Caco-2 (cell line): Measurements from ENCODE around the gene SFXN2. TPM values are rescaled to one million over a fixed set of nuclear protein-coding genes. Genes with fewer than 3 reads are reported as not detected.

Experiments
- BruUV-seq: library from RNA; stranded (reverse); fragments of 400-500 nt; replicated peaks from 2 replicates; lab custom pipeline; 2021; lab: Mats Ljungman, UMichigan
- CTCF ChIA-PET: fragments of 300-600 bp; sonication (Branson Sonifier 250); formaldehyde crosslinking; loops from one replicate; lab custom pipeline; 2022; ENCODE audit warnings: antibody characterized with exemption; lab: Charles Lee
- POLR2A ChIA-PET: fragments of 300-600 bp; sonication (Branson Sonifier 250); formaldehyde crosslinking; loops from one replicate; lab custom pipeline; 2022; ENCODE audit warnings: antibody characterized with exemption; lab: Charles Lee
- DNase-seq, 2 experiments: peaks; one replicate each; pipeline versions ENCODE4 v3.0.0 to v3.0.0-alpha.2; 2020 to 2022
- H3K27me3 ChIP-seq: replicated peaks from 2 replicates; pipeline ENCODE4 v1.6.0; 2011; ENCODE audit warnings: low read length; ENCODE audit not compliant: control insufficient read depth, insufficient read depth
- H3K36me3 ChIP-seq: 2 replicates; pipeline ENCODE4 v1.5.1; 2011; ENCODE audit warnings: low read length; ENCODE audit not compliant: control insufficient read depth, insufficient read depth
- H3K4me1 ChIP-seq: fragments of 250-450 bp; sonication (Bioruptor Pico); 2 replicates; pipeline ENCODE4 v1.5.1; 2020; ENCODE audit warnings: mild to moderate bottlenecking
- H3K4me3 ChIP-seq: 2 replicates; pipeline ENCODE4 v1.5.1; 2011; ENCODE audit warnings: low read depth, mild to moderate bottlenecking, control low read depth, low read length
- H3K9me3 ChIP-seq: fragments of 250-450 bp; sonication (Bioruptor Pico); 2 replicates; pipeline ENCODE4 v1.5.1; 2020; ENCODE audit warnings: mild to moderate bottlenecking, moderate library complexity
- H3K27ac Mint-ChIP-seq: one replicate; pipeline ENCODE4 v1.8.0; 2022; ENCODE audit warnings: mixed read lengths; ENCODE audit not compliant: unreplicated experiment
- H3K27me3 Mint-ChIP-seq: one replicate; pipeline ENCODE4 v1.8.0; 2022; ENCODE audit warnings: mixed read lengths; ENCODE audit not compliant: insufficient read depth, unreplicated experiment
- H3K36me3 Mint-ChIP-seq: one replicate; pipeline ENCODE4 v1.8.0; 2022; ENCODE audit warnings: mild to moderate bottlenecking, mixed read lengths; ENCODE audit not compliant: insufficient read depth, unreplicated experiment
- H3K4me1 Mint-ChIP-seq: one replicate; pipeline ENCODE4 v1.8.0; 2022; ENCODE audit warnings: low read depth, mixed read lengths; ENCODE audit not compliant: unreplicated experiment
- H3K4me3 Mint-ChIP-seq: one replicate; pipeline ENCODE4 v1.8.0; 2022; ENCODE audit warnings: mild to moderate bottlenecking, moderate library complexity, mixed read lengths; ENCODE audit not compliant: unreplicated experiment
- H3K9me3 Mint-ChIP-seq: one replicate; pipeline ENCODE4 v1.8.0; 2022; ENCODE audit warnings: mixed read lengths; ENCODE audit not compliant: unreplicated experiment
- intact Hi-C: fragments of 100-400 bp; cut with micrococcal nuclease; formaldehyde crosslinking; loops from one replicate; pipeline ENCODE4 v1.10.0; 2022; ENCODE audit not compliant: unreplicated experiment
- total RNA-seq: library from RNA; stranded (reverse); gene quantifications from 2 replicates; pipeline ENCODE4 v1.2.3, GENCODE V29; 2022
- TF ChIP-seq, protein P1 (sequence below), 2 experiments: fragments of 200-600 bp in 1 of 2; IDR thresholded peaks; 1 replicate in 1 of 2; 2 replicates in 1 of 2; pipeline versions ENCODE4 v1.5.1 to v1.8.0; 2011 to 2022; ENCODE audit warnings: antibody characterized with exemption in 1 of 2, control low read depth in 1 of 2, inconsistent platforms in 1 of 2, low read depth in 1 of 2, low read length in 1 of 2, mild to moderate bottlenecking in 1 of 2, moderate library complexity in 1 of 2; ENCODE audit not compliant: insufficient read depth in 1 of 2, severe bottlenecking in 1 of 2, unreplicated experiment in 1 of 2

The SFXN2 gene
- total RNA-seq, 1 experiment from 2014 or later: 40.0 TPM

GRCh38 chr10:102759497-102760210, 45.2 kb downstream of the SFXN2 start:
- BruUV-seq: no TSS peak
- CTCF ChIA-PET: interaction anchor here (0.6 kb wide), 1 partner anchor 46 kb away, joined by 3 read pairs; the partner anchor contains the start of gene ARL3
- intact Hi-C loops: no loop called here
- H3K9me3 Mint-ChIP-seq: no peaks in the 10 kb centered on the region
- H3K36me3 ChIP-seq: no peaks in the 10 kb centered on the region
- H3K27me3 ChIP-seq: no peaks in the 10 kb centered on the region
- DNase-seq: no peak
- H3K4me1 ChIP-seq: peaks cover 34% of the 10 kb centered on the region
- H3K4me3 Mint-ChIP-seq: no peak overlapping the region
- TF ChIP-seq, protein P1, sequence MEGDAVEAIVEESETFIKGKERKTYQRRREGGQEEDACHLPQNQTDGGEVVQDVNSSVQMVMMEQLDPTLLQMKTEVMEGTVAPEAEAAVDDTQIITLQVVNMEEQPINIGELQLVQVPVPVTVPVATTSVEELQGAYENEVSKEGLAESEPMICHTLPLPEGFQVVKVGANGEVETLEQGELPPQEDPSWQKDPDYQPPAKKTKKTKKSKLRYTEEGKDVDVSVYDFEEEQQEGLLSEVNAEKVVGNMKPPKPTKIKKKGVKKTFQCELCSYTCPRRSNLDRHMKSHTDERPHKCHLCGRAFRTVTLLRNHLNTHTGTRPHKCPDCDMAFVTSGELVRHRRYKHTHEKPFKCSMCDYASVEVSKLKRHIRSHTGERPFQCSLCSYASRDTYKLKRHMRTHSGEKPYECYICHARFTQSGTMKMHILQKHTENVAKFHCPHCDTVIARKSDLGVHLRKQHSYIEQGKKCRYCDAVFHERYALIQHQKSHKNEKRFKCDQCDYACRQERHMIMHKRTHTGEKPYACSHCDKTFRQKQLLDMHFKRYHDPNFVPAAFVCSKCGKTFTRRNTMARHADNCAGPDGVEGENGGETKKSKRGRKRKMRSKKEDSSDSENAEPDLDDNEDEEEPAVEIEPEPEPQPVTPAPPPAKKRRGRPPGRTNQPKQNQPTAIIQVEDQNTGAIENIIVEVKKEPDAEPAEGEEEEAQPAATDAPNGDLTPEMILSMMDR (IDR thresholded peaks at IDR 0.05; ENCODE audit: insufficient read depth in 1 of 2, low read depth in 1 of 2, low read length in 1 of 2, severe bottlenecking in 1 of 2, unreplicated experiment in 1 of 2): no peak
- H3K27ac Mint-ChIP-seq: no peak overlapping the region
- peaks cover 14% of the 10 kb centered on the region for H3K4me1 Mint-ChIP-seq
- H3K27me3 Mint-ChIP-seq: no peaks in the 10 kb centered on the region
- H3K9me3 ChIP-seq: no peaks in the 10 kb centered on the region; the same call in 1 of the 2 replicates
- POLR2A ChIA-PET: no interaction called here
- H3K4me3 ChIP-seq: no peak overlapping the region
- H3K36me3 Mint-ChIP-seq: peaks cover 16% of the 10 kb centered on the region

DNA sequence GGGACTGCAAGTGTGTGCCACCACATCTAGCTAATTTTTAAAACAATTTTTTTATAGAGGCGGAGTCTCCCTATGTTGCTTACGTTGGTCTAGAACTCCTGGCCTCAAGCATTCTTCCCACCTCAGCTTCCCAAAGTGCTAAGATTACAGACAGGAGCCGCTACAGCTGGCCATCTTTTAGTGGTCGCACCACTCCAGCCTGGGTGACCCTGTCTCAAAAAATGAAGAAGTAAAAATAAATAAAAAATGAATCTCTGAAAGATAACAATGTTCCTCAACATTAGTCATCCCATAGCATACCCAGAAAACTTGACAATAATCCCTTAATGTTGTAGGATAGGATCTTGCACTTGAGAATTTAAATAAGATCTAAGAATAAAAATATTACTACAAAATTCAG, 47.5 kb downstream of the SFXN2 start:
- Mint-ChIP-seq H3K27me3 (no peaks in the 10 kb centered on the region), H3K4me1 (peaks cover 26% of the 10 kb centered on the region), H3K4me3 (no peak overlapping the region), H3K27ac (peak overlapping the region; percentile 81), H3K9me3 (no peaks in the 10 kb centered on the region), H3K36me3 (peaks cover 10% of the 10 kb centered on the region)
- intact Hi-C loops: loop anchor here (2.0 kb wide), 1 partner anchor 15 kb away; no protein-coding TSS in a partner anchor
- no peak overlapping the region for H3K4me3 ChIP-seq
- no peaks in the 10 kb centered on the region for H3K27me3 ChIP-seq
- H3K9me3 ChIP-seq: no peaks in the 10 kb centered on the region; the same call in 1 of the 2 replicates
- ChIA-PET POLR2A (no interaction called here), CTCF (no interaction called here)
- H3K4me1 ChIP-seq: peaks cover 48% of the 10 kb centered on the region
- H3K36me3 ChIP-seq: no peaks in the 10 kb centered on the region
- BruUV-seq: no TSS peak
- no peak for DNase-seq
- TF ChIP-seq, protein P1 (IDR thresholded peaks at IDR 0.05; ENCODE audit: insufficient read depth in 1 of 2, low read depth in 1 of 2, low read length in 1 of 2, severe bottlenecking in 1 of 2, unreplicated experiment in 1 of 2): no peak

- H3K36me3 ChIP-seq: no peaks in the 10 kb centered on the region
- TF ChIP-seq, protein P1 (IDR thresholded peaks at IDR 0.05; ENCODE audit: insufficient read depth in 1 of 2, low read depth in 1 of 2, low read length in 1 of 2, severe bottlenecking in 1 of 2, unreplicated experiment in 1 of 2): no peak
- POLR2A ChIA-PET: no interaction called here
- BruUV-seq: no TSS peak
- H3K27me3 ChIP-seq: no peaks in the 10 kb centered on the region
- no peak overlapping the region for H3K4me3 ChIP-seq
- no peaks in the 10 kb centered on the region; the same call in 1 of the 2 replicates for H3K9me3 ChIP-seq
- Mint-ChIP-seq H3K36me3 (peaks cover 10% of the 10 kb centered on the region), H3K27ac (peak overlapping the region; percentile 81), H3K27me3 (no peaks in the 10 kb centered on the region), H3K9me3 (no peaks in the 10 kb centered on the region), H3K4me3 (no peak overlapping the region), H3K4me1 (peaks cover 26% of the 10 kb centered on the region)
- CTCF ChIA-PET: interaction anchor here (1.1 kb wide), 1 partner anchor 15 kb away, joined by 4 read pairs; no protein-coding TSS in a partner anchor
- DNase-seq: no peak
- intact Hi-C loops: loop anchor here (2.0 kb wide), 1 partner anchor 14 kb away; no protein-coding TSS in a partner anchor
- peaks cover 48% of the 10 kb centered on the region for H3K4me1 ChIP-seq
Observed at GRCh38 chr10:102762401-102763015, 48.1 kb downstream of the SFXN2 start.
